ENCODE results near the gene SLC12A3. TPM values are rescaled to one million over a fixed set of nuclear protein-coding genes. Genes with fewer than 3 reads are reported as not detected.

SLC12A3 gene
- polyA plus RNA-seq, 3 donors = 0.03 TPM; not detected in 2

DNA sequence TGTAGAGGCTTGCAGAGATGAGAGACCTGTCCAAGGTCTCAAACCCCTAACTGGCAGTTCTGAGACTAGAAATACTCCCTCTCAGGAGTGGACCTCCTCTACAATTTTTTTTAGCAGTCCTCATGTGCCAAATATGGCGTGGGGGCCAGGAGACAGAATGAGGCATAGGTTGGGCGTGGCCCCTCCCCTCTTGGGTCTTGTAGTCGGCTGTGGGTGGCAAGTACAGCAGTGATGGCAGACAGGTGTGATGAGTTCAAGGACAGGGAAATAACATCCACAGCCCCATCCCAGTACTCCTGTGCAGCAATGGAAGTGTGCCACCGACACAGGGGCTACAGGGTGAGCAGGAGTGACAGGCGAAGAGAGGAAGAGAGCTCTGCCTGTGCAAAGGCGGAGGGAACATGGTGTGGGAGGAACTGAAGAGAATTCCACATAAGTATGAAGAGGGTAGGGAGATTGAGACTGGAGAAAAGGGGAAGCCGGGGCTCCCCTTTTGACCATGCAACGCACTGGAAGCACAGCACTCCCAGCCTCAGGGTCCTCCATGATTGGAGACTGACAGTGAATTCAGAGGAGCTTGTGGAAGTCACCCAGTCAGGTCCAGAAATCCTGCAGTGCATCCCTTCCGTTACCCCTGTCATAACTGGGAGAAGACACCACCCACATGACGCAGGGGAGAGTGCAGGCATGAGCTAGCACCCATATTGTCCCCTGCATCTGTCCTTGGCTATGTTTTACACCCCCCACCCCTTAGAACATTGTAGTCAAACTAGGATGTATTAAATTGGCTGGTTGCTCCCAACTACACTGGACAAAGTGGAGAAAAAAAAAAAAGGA, 82.0 kb downstream of the SLC12A3 start:
- H3K79me2 ChIP-seq (ENCODE audit: insufficient read depth, low read length) = peaks cover 4% of the 10 kb centered on the region
- peak overlapping the region in 6 of 7 donors; percentile 33 to 86 (median 69) for H3K27ac Mint-ChIP-seq
- H3K4me3 ChIP-seq (replicated peaks in 1 of 3; ENCODE audit: low read depth in 2 of 3, low read length in 3 of 3) = no peak overlapping the region
- H3K9ac ChIP-seq (ENCODE audit: insufficient read depth, low read length, poor library complexity, severe bottlenecking) = no peak overlapping the region
- no peak overlapping the region for H3K4me2 ChIP-seq (replicated peaks; ENCODE audit: extremely low read depth, low read length, poor library complexity, severe bottlenecking)
- H3K27me3 Mint-ChIP-seq (ENCODE audit: low read depth in 3 of 3) = peaks cover 0 to 5% (median 2%) of the 10 kb centered on the region in 3 donors
- H3K27me3 ChIP-seq (ENCODE audit: control insufficient read depth in 2 of 2, insufficient read depth in 2 of 2, low read length in 2 of 2) = no peaks in the 10 kb centered on the region
- peaks cover 45 to 59% of the 10 kb centered on the region in 2 donors for H3K36me3 Mint-ChIP-seq
- H3K27ac ChIP-seq (ENCODE audit: low read depth in 1 of 2, low read length in 2 of 2) = peak overlapping the region in 1 of 2 donors; percentile 15
- H3K36me3 ChIP-seq (replicated peaks in 1 of 2; ENCODE audit: control insufficient read depth in 1 of 2, insufficient read depth in 2 of 2, low read length in 2 of 2) = peaks cover 41 to 58% of the 10 kb centered on the region in 2 donors
- intact Hi-C loops (cut with micrococcal nuclease) = no loop called here
- H4K20me1 ChIP-seq (ENCODE audit: insufficient read depth, low read length) = peaks cover 70% of the 10 kb centered on the region
- no peak overlapping the region for H3K4me3 Mint-ChIP-seq
- no peak for DNase-seq
- H3K4me1 ChIP-seq (ENCODE audit: control insufficient read depth in 1 of 2, insufficient read depth in 2 of 2, low read length in 2 of 2) = peaks cover 20 to 21% of the 10 kb centered on the region in 2 donors
- 84% methylated on average over 4 of the region's 10 CpGs for WGBS (ENCODE audit: insufficient coverage)
- TF ChIP-seq CTCF (IDR thresholded peaks at IDR 0.05) = no peak
- H3K9me3 ChIP-seq (replicated peaks in 1 of 2; ENCODE audit: control insufficient read depth in 1 of 2, insufficient read depth in 1 of 2, low read length in 2 of 2) = no peaks in the 10 kb centered on the region
- H3K9me3 Mint-ChIP-seq = no peaks in the 10 kb centered on the region
- H3K4me1 Mint-ChIP-seq = peaks cover 26% of the 10 kb centered on the region
- no peak overlapping the region for H2AFZ ChIP-seq (ENCODE audit: insufficient read depth, low read depth, low read length, poor library complexity, severe bottlenecking)

DNA sequence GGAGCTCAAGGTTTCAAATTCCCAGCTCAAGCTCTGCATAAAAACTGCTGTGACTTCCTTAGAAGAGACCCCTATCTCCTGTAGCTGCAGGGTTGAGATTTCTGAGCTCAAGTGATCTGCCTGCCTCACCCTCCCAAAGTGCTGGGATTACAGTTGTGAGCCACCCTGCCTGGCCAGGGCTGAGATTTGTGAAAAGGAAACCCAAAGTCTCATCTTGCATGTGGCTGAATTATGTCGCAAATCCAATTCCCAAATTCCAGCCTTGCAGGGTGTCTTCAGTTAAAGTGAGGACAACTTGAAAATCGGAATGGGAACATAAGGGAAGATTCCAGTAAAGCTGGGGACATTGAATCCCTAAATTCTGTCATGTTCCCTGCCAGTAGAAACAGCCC, 82.6 kb downstream of the SLC12A3 start:
- Histone ChIP-seq H3K36me3 (replicated peaks in 1 of 2; ENCODE audit: control insufficient read depth in 1 of 2, insufficient read depth in 2 of 2, low read length in 2 of 2) (peaks cover 35 to 52% of the 10 kb centered on the region in 2 donors), H3K27me3 (ENCODE audit: control insufficient read depth in 2 of 2, insufficient read depth in 2 of 2, low read length in 2 of 2) (no peaks in the 10 kb centered on the region), H3K27ac (ENCODE audit: low read depth in 1 of 2, low read length in 2 of 2) (no peak overlapping the region), H2AFZ (ENCODE audit: insufficient read depth, low read depth, low read length, poor library complexity, severe bottlenecking) (no peak overlapping the region), H4K20me1 (ENCODE audit: insufficient read depth, low read length) (peaks cover 64% of the 10 kb centered on the region), H3K9me3 (replicated peaks in 1 of 2; ENCODE audit: control insufficient read depth in 1 of 2, insufficient read depth in 1 of 2, low read length in 2 of 2) (no peaks in the 10 kb centered on the region), H3K4me2 (replicated peaks; ENCODE audit: extremely low read depth, low read length, poor library complexity, severe bottlenecking) (no peak overlapping the region), H3K4me3 (replicated peaks in 1 of 3; ENCODE audit: low read depth in 2 of 3, low read length in 3 of 3) (no peak overlapping the region), H3K79me2 (ENCODE audit: insufficient read depth, low read length) (no peaks in the 10 kb centered on the region), H3K9ac (ENCODE audit: insufficient read depth, low read length, poor library complexity, severe bottlenecking) (no peak overlapping the region), H3K4me1 (ENCODE audit: control insufficient read depth in 1 of 2, insufficient read depth in 2 of 2, low read length in 2 of 2) (peaks cover 23% of the 10 kb centered on the region in 2 donors)
- intact Hi-C loops (cut with micrococcal nuclease) = no loop called here
- no CpG with 5 or more reads among the region's 2 CpGs for WGBS (ENCODE audit: insufficient coverage)
- no peak for DNase-seq
- Mint-ChIP-seq H3K9me3 (no peaks in the 10 kb centered on the region), H3K27me3 (ENCODE audit: low read depth in 3 of 3) (peaks cover 0 to 3% (median 2%) of the 10 kb centered on the region in 3 donors), H3K4me3 (no peak overlapping the region), H3K36me3 (peaks cover 40 to 53% of the 10 kb centered on the region in 2 donors), H3K27ac (peak overlapping the region in 2 of 7 donors; percentile 35 to 37), H3K4me1 (peaks cover 26% of the 10 kb centered on the region)
- TF ChIP-seq CTCF (IDR thresholded peaks at IDR 0.05) = no peak

All from CD14-positive monocyte (primary cell).